Keratinocyte (primary cell): ENCODE results near the gene ZNF180. TPM values are rescaled to one million over a fixed set of nuclear protein-coding genes. Genes with fewer than 3 reads are reported as not detected.
"Not testable (repeated sequence)": the region's sequence is repeated elsewhere in the genome, so short reads cannot be mapped to it uniquely, and the experiment has no call there.

Experiments used
- DNase-seq: peaks from one replicate; pipeline ENCODE4 v3.0.0-alpha.2; 2011; ENCODE audit warnings: low read depth, missing footprints, low spot score
- FAIRE-seq: peaks from 2 replicates; lab custom pipeline; 2011; peaks lifted over from hg19 to GRCh38; lab: Jason Lieb, UNC
- H2AFZ ChIP-seq: 2 replicates; pipeline ENCODE4 v1.6.0; 2012; ENCODE audit warnings: low read length, control low read depth, inconsistent platforms; ENCODE audit not compliant: control insufficient read depth
- H3K27ac ChIP-seq: 2 replicates; pipeline ENCODE4 v1.5.1; 2011; ENCODE audit warnings: low read length; ENCODE audit not compliant: control insufficient read depth, insufficient read depth
- H3K27me3 ChIP-seq: 3 replicates; pipeline ENCODE4 v1.6.0; 2011; ENCODE audit warnings: low read length; ENCODE audit not compliant: control insufficient read depth, insufficient read depth; ENCODE audit errors: extremely low read depth
- H3K36me3 ChIP-seq, 2 experiments: 2 replicates in 1 of 2; 3 replicates in 1 of 2; pipeline ENCODE4 v1.5.1; 2011; ENCODE audit warnings: low read length in 2 of 2, mild to moderate bottlenecking in 1 of 2; ENCODE audit not compliant: control insufficient read depth in 2 of 2, insufficient read depth in 2 of 2; ENCODE audit errors: extremely low read depth in 1 of 2
- H3K4me1 ChIP-seq: 3 replicates; pipeline ENCODE4 v1.5.1; 2011; ENCODE audit warnings: low read length; ENCODE audit not compliant: control insufficient read depth, insufficient read depth; ENCODE audit errors: extremely low read depth
- H3K4me2 ChIP-seq: 3 replicates; pipeline ENCODE4 v1.6.0; 2011; ENCODE audit warnings: low read depth, low read length; ENCODE audit not compliant: control insufficient read depth, insufficient read depth; ENCODE audit errors: extremely low read depth
- H3K4me3 ChIP-seq, 3 experiments: fragments of 200-600 bp in 1 of 3; sonication (generic) in 1 of 3; 2 replicates in 2 of 3; 3 replicates in 1 of 3; pipeline ENCODE4 v1.5.1; 2011 to 2016; ENCODE audit warnings: low read length in 3 of 3, mild to moderate bottlenecking in 3 of 3, control low read depth in 2 of 3, inconsistent platforms in 1 of 3, low read depth in 1 of 3, mixed read lengths in 1 of 3, mixed run types in 1 of 3, moderate library complexity in 1 of 3; ENCODE audit not compliant: control insufficient read depth in 2 of 3, insufficient read depth in 2 of 3; ENCODE audit errors: extremely low read depth in 1 of 3
- H3K79me2 ChIP-seq: 2 replicates; pipeline ENCODE4 v1.6.0; 2012; ENCODE audit warnings: low read length; ENCODE audit not compliant: control insufficient read depth, insufficient read depth
- H3K9ac ChIP-seq: 3 replicates; pipeline ENCODE4 v1.6.0; 2011; ENCODE audit warnings: low read length; ENCODE audit not compliant: control insufficient read depth, insufficient read depth; ENCODE audit errors: extremely low read depth
- H3K9me1 ChIP-seq: 3 replicates; pipeline ENCODE4 v1.6.0; 2011; ENCODE audit warnings: low read length; ENCODE audit not compliant: control insufficient read depth, insufficient read depth; ENCODE audit errors: extremely low read depth
- H3K9me3 ChIP-seq: 2 replicates; pipeline ENCODE4 v1.5.1; 2012; ENCODE audit warnings: low read depth, low read length; ENCODE audit not compliant: control insufficient read depth
- H4K20me1 ChIP-seq: 3 replicates; pipeline ENCODE4 v1.6.0; 2011; ENCODE audit warnings: low read length; ENCODE audit not compliant: control insufficient read depth, insufficient read depth; ENCODE audit errors: extremely low read depth
- EZH2 ChIP-seq: IDR thresholded peaks from one replicate; pipeline ENCODE4 v1.6.1; 2012; ENCODE audit warnings: inconsistent platforms, mild to moderate bottlenecking, low read length, moderate library complexity
- dilution Hi-C: fragments of 300-500 bp; cut with MboI; formaldehyde crosslinking; loops from one replicate; pipeline ENCODE4 v1.7.0; 2020; ENCODE audit warnings: low sequenced_read_pairs; ENCODE audit not compliant: extremely low pct_ligation_motif_present
- polyA plus RNA-seq, 5 experiments: library from polyadenylated mRNA; depleted of rRNA in 3 of 5; stranded (reverse) in 3 of 5; stranded (forward) in 1 of 5; unstranded in 1 of 5; fragments of >200 nt; gene quantifications; 1 replicate in 1 of 5; 2 replicates in 3 of 5; 3 replicates in 1 of 5; pipeline versions ENCODE4 v1.2.1 to v1.2.3, GENCODE V29; 2011 to 2012; ENCODE audit warnings: missing spikeins in 2 of 5, low read depth in 1 of 5, low replicate concordance in 1 of 5
- TF ChIP-seq, protein P1 (sequence below), 3 experiments: IDR thresholded peaks in 1 of 3; conservative IDR thresholded peaks in 1 of 3; optimal IDR thresholded peaks in 1 of 3; 2 replicates in 2 of 3; 3 replicates in 1 of 3; pipeline versions ENCODE3 to v1.5.1; 2011; ENCODE audit warnings: low read length in 3 of 3, mild to moderate bottlenecking in 3 of 3, moderate library complexity in 2 of 3, control low read depth in 1 of 3, inconsistent platforms in 1 of 3; ENCODE audit not compliant: insufficient read depth in 2 of 3; ENCODE audit errors: extremely low read depth in 1 of 3

ZNF180 gene
- polyA plus RNA-seq, 1 donor (not counting 4 experiments of a cell fraction or from before 2014, with no cell fraction given) = 2.6 TPM

GRCh38 chr19:44539991-44540390, 39.7 kb upstream of the ZNF180 start:
- H3K27me3 ChIP-seq = no peaks in the 10 kb centered on the region
- no peak overlapping the region for H3K4me2 ChIP-seq
- dilution Hi-C loops = no loop called here
- H3K9ac ChIP-seq = no peak overlapping the region
- no peaks in the 10 kb centered on the region for H3K9me3 ChIP-seq
- no peaks in the 10 kb centered on the region for H3K36me3 ChIP-seq
- no peaks in the 10 kb centered on the region for H3K9me1 ChIP-seq
- no peak overlapping the region for H2AFZ ChIP-seq
- no peak overlapping the region for H3K4me3 ChIP-seq
- no peak overlapping the region for H3K27ac ChIP-seq
- TF ChIP-seq, protein P1, sequence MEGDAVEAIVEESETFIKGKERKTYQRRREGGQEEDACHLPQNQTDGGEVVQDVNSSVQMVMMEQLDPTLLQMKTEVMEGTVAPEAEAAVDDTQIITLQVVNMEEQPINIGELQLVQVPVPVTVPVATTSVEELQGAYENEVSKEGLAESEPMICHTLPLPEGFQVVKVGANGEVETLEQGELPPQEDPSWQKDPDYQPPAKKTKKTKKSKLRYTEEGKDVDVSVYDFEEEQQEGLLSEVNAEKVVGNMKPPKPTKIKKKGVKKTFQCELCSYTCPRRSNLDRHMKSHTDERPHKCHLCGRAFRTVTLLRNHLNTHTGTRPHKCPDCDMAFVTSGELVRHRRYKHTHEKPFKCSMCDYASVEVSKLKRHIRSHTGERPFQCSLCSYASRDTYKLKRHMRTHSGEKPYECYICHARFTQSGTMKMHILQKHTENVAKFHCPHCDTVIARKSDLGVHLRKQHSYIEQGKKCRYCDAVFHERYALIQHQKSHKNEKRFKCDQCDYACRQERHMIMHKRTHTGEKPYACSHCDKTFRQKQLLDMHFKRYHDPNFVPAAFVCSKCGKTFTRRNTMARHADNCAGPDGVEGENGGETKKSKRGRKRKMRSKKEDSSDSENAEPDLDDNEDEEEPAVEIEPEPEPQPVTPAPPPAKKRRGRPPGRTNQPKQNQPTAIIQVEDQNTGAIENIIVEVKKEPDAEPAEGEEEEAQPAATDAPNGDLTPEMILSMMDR (optimal IDR thresholded peaks at IDR 0.05 in 1 of 3, IDR thresholded peaks at IDR 0.05 in 1 of 3, conservative IDR thresholded peaks at IDR 0.05 in 1 of 3; ENCODE audit: extremely low read depth in 1 of 3, insufficient read depth in 2 of 3, low read length in 3 of 3) = no peak
- no peak for TF ChIP-seq EZH2
- DNase-seq (no peak), FAIRE-seq (no peak)
- no peaks in the 10 kb centered on the region for H3K79me2 ChIP-seq
- H4K20me1 ChIP-seq = no peaks in the 10 kb centered on the region
- H3K4me1 ChIP-seq = peaks cover 7% of the 10 kb centered on the region

- H3K79me2 ChIP-seq = no peaks in the 10 kb centered on the region
- H3K4me3 ChIP-seq = no peak overlapping the region
- TF ChIP-seq, protein P1 (optimal IDR thresholded peaks at IDR 0.05 in 1 of 3, IDR thresholded peaks at IDR 0.05 in 1 of 3, conservative IDR thresholded peaks at IDR 0.05 in 1 of 3; ENCODE audit: extremely low read depth in 1 of 3, insufficient read depth in 2 of 3, low read length in 3 of 3) = no peak
- no peak for TF ChIP-seq EZH2
- no peaks in the 10 kb centered on the region for H4K20me1 ChIP-seq
- H3K9ac ChIP-seq = no peak overlapping the region
- dilution Hi-C loops = no loop called here
- H3K9me1 ChIP-seq = no peaks in the 10 kb centered on the region
- no peak overlapping the region for H3K4me2 ChIP-seq
- no peaks in the 10 kb centered on the region for H3K36me3 ChIP-seq
- H2AFZ ChIP-seq = peak overlapping the region; percentile 33
- DNase-seq (peak; percentile 32), FAIRE-seq (peak; percentile 53)
- H3K27me3 ChIP-seq = peaks cover 1% of the 10 kb centered on the region
- no peak overlapping the region for H3K27ac ChIP-seq
- peaks cover 7% of the 10 kb centered on the region for H3K4me1 ChIP-seq
- no peaks in the 10 kb centered on the region for H3K9me3 ChIP-seq
Measured at GRCh38 chr19:44539236-44539826, 39.0 kb upstream of the ZNF180 start.

DNA sequence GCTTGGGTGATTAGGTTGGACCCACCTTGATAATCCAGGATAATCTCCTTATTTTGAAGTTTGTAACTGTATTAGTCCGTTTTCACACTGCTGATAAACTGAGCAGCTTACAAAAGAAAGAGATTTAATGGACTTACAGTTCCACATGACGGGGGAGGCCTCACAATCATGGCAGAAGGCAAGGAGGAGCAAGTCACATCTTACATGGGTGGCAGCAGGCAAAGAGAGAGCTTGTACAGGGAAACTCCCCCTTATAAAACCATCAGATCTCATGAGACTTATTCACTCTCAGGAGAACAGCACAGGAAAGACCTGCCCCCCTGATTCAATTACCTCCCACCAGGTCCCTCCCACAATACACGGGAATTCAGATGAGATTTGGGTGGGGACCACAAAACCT, 35.0 kb upstream of the ZNF180 start:
- H4K20me1 ChIP-seq, H3K4me3 ChIP-seq, H3K27ac ChIP-seq, FAIRE-seq, H3K36me3 ChIP-seq, H2AFZ ChIP-seq, H3K9me1 ChIP-seq, H3K79me2 ChIP-seq, H3K4me2 ChIP-seq, dilution Hi-C loops, DNase-seq, H3K9me3 ChIP-seq, H3K4me1 ChIP-seq, H3K27me3 ChIP-seq, H3K9ac ChIP-seq: not testable (repeated sequence)
